ENCODE results near the gene NFKBIE. TPM values are rescaled to one million over a fixed set of nuclear protein-coding genes. Genes with fewer than 3 reads are reported as not detected.

Gene NFKBIE
- total and polyA plus RNA-seq, 9 of the 15 experiments (the other 6 are each of a cell fraction or from before 2014, with no cell fraction given) = 2.1 to 16.4 (median 11.7) TPM

DNA sequence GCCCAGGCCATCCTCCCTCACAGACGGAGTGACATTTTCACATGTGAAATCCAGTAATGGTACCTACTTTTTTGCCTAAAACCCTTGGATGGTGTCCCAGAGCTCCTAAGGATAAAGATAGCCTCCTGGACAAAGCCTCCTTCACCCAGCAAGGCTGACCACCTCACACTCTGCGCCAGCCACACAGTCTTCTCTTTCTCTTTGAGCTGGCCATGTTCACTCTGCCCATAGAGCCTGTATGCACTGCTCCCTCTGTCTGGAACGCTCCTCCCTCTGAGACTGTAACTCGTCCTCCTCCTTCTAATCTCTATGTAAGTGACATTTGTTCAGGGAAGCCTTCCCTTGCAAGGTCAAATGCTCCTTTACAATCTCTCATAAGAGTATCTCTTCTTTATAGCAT is 19.5 kb upstream of the NFKBIE start:
- Histone ChIP-seq H3K9me1 (ENCODE audit: control insufficient read depth, insufficient read depth, low read length) (no peaks in the 10 kb centered on the region), H3K27ac (ENCODE audit: extremely low read depth, low read depth, low read length) (no peak overlapping the region), H3K27me3 (ENCODE audit: control insufficient read depth in 2 of 2, insufficient read depth in 2 of 2, low read length in 2 of 2) (peaks cover 55 to 85% of the 10 kb centered on the region in 2 experiments), H3K36me3 (ENCODE audit: control insufficient read depth, insufficient read depth, low read length) (no peaks in the 10 kb centered on the region), H3K9ac (ENCODE audit: insufficient read depth in 1 of 2, low read depth in 2 of 2, low read length in 2 of 2) (no peak overlapping the region), H3K79me2 (ENCODE audit: control insufficient read depth, insufficient read depth, low read length) (no peaks in the 10 kb centered on the region), H3K4me1 (replicated peaks in 1 of 2; ENCODE audit: control insufficient read depth in 2 of 2, insufficient read depth in 2 of 2, low read length in 2 of 2) (peaks cover 0 to 9% of the 10 kb centered on the region in 2 experiments; a peak in 2 of 5 replicates), H3K4me2 (ENCODE audit: insufficient read depth, low read length) (no peak overlapping the region), H3K4me3 (no peak overlapping the region), H2AFZ (ENCODE audit: low read depth, low read length) (no peak overlapping the region), H3K9me3 (replicated peaks; ENCODE audit: control insufficient read depth, insufficient read depth, low read depth, low read length) (no peaks in the 10 kb centered on the region), H4K20me1 (replicated peaks; ENCODE audit: control insufficient read depth, insufficient read depth, low read length) (no peaks in the 10 kb centered on the region; the same call in 1 of the 2 replicates)
- ChIA-PET CTCF (ENCODE audit: low intra/inter-chr PET ratio) (no interaction called here), POLR2A (interaction anchor here (0.7 to 5.1 kb wide), 4 partner anchors 8 to 113 kb away, joined by 3 to 20 read pairs (median 5); partner anchors contain the start of gene HSP90AB1)
- ATAC-seq (no peak), DNase-seq (ENCODE audit: extremely low read depth in 1 of 4, low spot score in 3 of 4) (no peak), FAIRE-seq (no peak)
- in situ Hi-C loops (cut with MboI) (no loop called here), intact Hi-C loops (cut with micrococcal nuclease) (no loop called here)
- WGBS (ENCODE audit: insufficient coverage, low coverage, missing lambda C conversion rate) = 0% methylated on average over 4 of the region's 4 CpGs
- TF ChIP-seq ZFP30 (CRISPR knock-in tag; IDR thresholded peaks at IDR 0.05; ENCODE audit: borderline replicate concordance) (no peak), ZNF263 (CRISPR knock-in tag; IDR thresholded peaks at IDR 0.05; ENCODE audit: borderline replicate concordance) (peak; percentile 40; the same call in 1 of the 2 replicates), ZNF717 (CRISPR knock-in tag; IDR thresholded peaks at IDR 0.05) (no peak)
- no TSS peak for BruUV-seq (replicated peaks)

DNA sequence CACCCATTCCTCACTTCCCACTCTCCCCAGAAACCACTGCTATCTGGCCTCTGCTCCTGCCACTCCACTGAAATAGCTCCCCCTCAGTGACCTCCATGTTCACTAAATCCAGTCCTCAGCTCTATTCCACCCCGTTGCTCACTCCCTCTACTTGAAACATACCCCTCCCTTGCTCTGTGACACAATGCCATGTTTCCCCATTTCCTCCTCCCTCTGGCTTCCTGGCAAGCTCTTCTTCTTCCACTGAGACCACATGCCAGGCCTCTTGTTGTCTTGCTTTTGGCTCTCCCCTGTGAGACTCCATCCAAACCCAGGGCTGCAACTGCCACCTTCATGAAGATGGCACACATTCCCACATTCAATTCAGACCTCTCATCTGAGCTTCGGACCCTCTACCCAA is 18.8 kb upstream of the NFKBIE start:
- in situ Hi-C loops (cut with MboI) = no loop called here
- BruUV-seq (replicated peaks) = no TSS peak

More for the DNA sequence above, 18.8 kb upstream of the NFKBIE start:
- ATAC-seq = no peak
- H3K36me3 ChIP-seq (ENCODE audit: control insufficient read depth, insufficient read depth, low read length) = no peaks in the 10 kb centered on the region
- H4K20me1 ChIP-seq (replicated peaks; ENCODE audit: control insufficient read depth, insufficient read depth, low read length) = no peaks in the 10 kb centered on the region
- no peak overlapping the region for H3K27ac ChIP-seq (ENCODE audit: extremely low read depth, low read depth, low read length)
- no peaks in the 10 kb centered on the region for H3K79me2 ChIP-seq (ENCODE audit: control insufficient read depth, insufficient read depth, low read length)
- H3K4me2 ChIP-seq (ENCODE audit: insufficient read depth, low read length) = no peak overlapping the region
- TF ChIP-seq, protein P1, sequence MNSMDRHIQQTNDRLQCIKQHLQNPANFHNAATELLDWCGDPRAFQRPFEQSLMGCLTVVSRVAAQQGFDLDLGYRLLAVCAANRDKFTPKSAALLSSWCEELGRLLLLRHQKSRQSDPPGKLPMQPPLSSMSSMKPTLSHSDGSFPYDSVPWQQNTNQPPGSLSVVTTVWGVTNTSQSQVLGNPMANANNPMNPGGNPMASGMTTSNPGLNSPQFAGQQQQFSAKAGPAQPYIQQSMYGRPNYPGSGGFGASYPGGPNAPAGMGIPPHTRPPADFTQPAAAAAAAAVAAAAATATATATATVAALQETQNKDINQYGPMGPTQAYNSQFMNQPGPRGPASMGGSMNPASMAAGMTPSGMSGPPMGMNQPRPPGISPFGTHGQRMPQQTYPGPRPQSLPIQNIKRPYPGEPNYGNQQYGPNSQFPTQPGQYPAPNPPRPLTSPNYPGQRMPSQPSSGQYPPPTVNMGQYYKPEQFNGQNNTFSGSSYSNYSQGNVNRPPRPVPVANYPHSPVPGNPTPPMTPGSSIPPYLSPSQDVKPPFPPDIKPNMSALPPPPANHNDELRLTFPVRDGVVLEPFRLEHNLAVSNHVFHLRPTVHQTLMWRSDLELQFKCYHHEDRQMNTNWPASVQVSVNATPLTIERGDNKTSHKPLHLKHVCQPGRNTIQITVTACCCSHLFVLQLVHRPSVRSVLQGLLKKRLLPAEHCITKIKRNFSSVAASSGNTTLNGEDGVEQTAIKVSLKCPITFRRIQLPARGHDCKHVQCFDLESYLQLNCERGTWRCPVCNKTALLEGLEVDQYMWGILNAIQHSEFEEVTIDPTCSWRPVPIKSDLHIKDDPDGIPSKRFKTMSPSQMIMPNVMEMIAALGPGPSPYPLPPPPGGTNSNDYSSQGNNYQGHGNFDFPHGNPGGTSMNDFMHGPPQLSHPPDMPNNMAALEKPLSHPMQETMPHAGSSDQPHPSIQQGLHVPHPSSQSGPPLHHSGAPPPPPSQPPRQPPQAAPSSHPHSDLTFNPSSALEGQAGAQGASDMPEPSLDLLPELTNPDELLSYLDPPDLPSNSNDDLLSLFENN (IDR thresholded peaks at IDR 0.05; ENCODE audit: low read depth in 2 of 2, low read length in 2 of 2) = no peak
- TF ChIP-seq ZC3H4 (CRISPR knock-in tag; IDR thresholded peaks at IDR 0.05; ENCODE audit: borderline replicate concordance) (no peak), JUND (IDR thresholded peaks at IDR 0.05; ENCODE audit: borderline replicate concordance, low read depth, low read length) (no peak), JUND (tag; IDR thresholded peaks at IDR 0.05; ENCODE audit: borderline replicate concordance, low read depth, low read length) (no peak)
- TF ChIP-seq, protein P2, sequence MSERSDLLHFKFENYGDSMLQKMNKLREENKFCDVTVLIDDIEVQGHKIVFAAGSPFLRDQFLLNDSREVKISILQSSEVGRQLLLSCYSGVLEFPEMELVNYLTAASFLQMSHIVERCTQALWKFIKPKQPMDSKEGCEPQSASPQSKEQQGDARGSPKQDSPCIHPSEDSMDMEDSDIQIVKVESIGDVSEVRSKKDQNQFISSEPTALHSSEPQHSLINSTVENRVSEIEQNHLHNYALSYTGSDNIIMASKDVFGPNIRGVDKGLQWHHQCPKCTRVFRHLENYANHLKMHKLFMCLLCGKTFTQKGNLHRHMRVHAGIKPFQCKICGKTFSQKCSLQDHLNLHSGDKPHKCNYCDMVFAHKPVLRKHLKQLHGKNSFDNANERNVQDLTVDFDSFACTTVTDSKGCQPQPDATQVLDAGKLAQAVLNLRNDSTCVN (CRISPR knock-in tag; IDR thresholded peaks at IDR 0.05) = no peak
- peaks cover 54 to 86% of the 10 kb centered on the region in 2 experiments for H3K27me3 ChIP-seq (ENCODE audit: control insufficient read depth in 2 of 2, insufficient read depth in 2 of 2, low read length in 2 of 2)
- FAIRE-seq = no peak
- no peak for DNase-seq (ENCODE audit: extremely low read depth in 1 of 4, low spot score in 3 of 4)
- H3K9me1 ChIP-seq (ENCODE audit: control insufficient read depth, insufficient read depth, low read length) = no peaks in the 10 kb centered on the region
- no peak overlapping the region for H3K9ac ChIP-seq (ENCODE audit: insufficient read depth in 1 of 2, low read depth in 2 of 2, low read length in 2 of 2)
- intact Hi-C loops (cut with micrococcal nuclease) = no loop called here
- no peak overlapping the region for H3K4me3 ChIP-seq
- ChIA-PET POLR2A (interaction anchor here (0.7 to 5.1 kb wide), 6 partner anchors 9 to 62 kb away, joined by 3 to 20 read pairs (median 3); partner anchors contain the start of genes AARS2 and HSP90AB1), CTCF (ENCODE audit: low intra/inter-chr PET ratio) (no interaction called here)
- peaks cover 0 to 9% of the 10 kb centered on the region in 2 experiments; a peak in 2 of 5 replicates for H3K4me1 ChIP-seq (replicated peaks in 1 of 2; ENCODE audit: control insufficient read depth in 2 of 2, insufficient read depth in 2 of 2, low read length in 2 of 2)
- no peaks in the 10 kb centered on the region for H3K9me3 ChIP-seq (replicated peaks; ENCODE audit: control insufficient read depth, insufficient read depth, low read depth, low read length)
- 3% methylated on average over 2 of the region's 2 CpGs for WGBS (ENCODE audit: insufficient coverage, low coverage, missing lambda C conversion rate)
- no peak overlapping the region for H2AFZ ChIP-seq (ENCODE audit: low read depth, low read length)
